GM12872 (cell line): Measurements from ENCODE around the gene PRKN.

Experiments used
- TF ChIP-seq, protein P1 (sequence below): IDR thresholded peaks from 3 replicates; pipeline ENCODE4 v1.5.1; 2011; ENCODE audit warnings: low read depth, mild to moderate bottlenecking, low read length, moderate library complexity; ENCODE audit not compliant: insufficient read depth

PRKN gene

DNA sequence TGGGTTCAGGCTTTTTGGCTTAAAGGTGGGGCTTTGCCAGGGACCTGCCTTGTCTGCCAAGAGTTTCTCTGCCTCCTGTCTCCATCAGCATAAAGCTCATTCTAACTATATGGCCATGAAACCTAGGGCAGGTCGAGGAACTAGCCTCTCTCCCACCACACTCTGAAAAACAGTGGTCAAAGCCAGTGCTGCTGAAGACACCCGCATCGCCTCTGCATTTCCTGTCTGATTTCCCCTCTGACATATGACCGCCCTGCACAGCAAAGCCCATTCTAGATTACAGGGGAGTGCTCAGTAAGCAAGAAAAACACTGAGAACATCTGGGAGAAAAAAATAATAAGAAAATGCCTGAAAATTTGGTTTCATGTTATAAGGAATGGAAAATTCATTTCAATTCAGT, 573.6 kb downstream of the PRKN start:
- TF ChIP-seq, protein P1, sequence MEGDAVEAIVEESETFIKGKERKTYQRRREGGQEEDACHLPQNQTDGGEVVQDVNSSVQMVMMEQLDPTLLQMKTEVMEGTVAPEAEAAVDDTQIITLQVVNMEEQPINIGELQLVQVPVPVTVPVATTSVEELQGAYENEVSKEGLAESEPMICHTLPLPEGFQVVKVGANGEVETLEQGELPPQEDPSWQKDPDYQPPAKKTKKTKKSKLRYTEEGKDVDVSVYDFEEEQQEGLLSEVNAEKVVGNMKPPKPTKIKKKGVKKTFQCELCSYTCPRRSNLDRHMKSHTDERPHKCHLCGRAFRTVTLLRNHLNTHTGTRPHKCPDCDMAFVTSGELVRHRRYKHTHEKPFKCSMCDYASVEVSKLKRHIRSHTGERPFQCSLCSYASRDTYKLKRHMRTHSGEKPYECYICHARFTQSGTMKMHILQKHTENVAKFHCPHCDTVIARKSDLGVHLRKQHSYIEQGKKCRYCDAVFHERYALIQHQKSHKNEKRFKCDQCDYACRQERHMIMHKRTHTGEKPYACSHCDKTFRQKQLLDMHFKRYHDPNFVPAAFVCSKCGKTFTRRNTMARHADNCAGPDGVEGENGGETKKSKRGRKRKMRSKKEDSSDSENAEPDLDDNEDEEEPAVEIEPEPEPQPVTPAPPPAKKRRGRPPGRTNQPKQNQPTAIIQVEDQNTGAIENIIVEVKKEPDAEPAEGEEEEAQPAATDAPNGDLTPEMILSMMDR, result no peak

DNA sequence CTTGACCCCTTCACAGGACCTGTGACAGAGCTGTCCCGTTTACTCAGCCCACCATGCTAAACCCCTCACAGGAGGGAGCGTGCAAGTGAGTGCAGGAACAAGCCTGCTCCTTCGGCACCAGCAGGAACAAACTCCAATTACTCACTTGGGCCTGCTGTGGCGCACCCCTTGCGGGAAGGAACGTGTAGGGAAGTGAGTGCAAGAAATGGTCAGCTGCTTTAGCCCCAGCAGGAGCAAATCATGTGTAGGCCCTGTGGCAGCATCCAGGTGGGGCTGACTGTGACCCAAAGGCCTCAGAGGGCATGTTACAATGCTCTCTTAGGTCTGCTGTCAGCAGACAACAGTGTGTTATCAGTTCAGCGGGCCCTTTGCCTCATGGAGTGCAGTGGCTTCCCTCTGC, 574.4 kb downstream of the PRKN start:
- TF ChIP-seq, protein P1, result no peak

DNA sequence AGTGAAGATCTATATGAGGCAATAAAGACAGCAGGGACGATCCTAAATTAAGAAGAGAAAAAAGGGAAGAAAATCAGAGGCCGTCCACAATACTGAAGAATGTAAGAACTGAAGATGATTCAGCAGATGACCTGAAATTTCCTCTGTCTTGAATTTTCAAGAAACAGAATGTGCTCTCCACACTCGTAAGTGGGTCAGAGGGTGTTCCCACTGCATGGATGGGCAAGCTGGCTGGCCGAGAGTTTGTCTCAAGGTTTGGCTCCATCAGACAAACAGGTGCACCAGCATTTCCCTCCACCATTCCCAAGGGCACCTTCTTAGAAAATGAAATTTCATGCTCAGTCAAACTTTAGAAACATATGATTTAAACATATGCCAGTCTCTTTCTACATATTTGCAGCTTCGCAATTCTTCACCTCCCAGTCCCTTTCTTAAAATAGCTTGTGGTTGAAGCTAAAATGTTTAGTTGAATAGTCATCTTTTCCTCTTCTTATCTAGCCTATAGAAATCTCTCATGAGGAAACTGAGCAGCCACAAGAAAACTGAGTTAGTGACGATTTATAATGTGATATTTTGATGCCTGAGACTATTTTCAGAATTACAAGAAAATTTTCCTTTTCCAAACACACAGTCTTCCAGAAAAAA, 576.4 kb downstream of the PRKN start:
- TF ChIP-seq, protein P1, result no peak

DNA sequence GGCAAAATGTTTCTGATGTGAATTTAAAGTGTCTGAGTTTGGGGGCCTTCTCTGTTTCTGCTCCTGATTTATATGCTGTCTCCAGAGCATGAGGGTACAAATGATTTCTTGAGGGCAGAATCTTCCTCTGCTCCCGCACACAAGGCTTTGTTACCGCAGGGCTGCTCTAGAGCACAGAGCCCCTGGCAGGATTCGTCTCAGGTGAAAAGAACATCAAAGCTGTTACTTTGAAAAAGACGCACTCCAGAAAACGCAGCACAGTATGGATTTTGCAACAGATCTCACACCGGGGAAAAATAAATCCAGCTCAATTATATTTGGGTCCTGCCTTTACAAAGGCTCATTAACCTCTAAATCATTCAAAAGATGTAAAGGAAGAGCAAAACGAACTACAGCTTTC, 577.3 kb downstream of the PRKN start:
- TF ChIP-seq, protein P1, result no peak

DNA sequence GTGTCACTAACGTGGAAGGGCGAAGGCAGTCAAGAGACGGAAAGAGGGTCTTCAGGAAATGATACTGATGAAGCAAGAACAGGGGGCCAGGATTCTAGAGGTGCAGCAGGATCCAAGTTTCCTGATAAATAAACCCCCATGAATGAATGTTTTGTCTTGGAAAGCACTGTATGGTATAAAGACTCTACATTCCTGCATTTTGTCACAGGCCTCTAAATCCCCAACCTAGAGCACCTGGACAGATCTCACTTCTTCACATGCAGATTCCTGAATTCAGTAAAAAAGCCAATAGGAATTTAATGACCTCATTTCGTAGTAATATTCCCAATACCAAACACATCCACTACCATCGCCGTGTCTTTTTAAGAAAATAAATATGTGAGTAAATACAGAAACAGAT, 577.8 kb downstream of the PRKN start:
- TF ChIP-seq, protein P1, result no peak

DNA sequence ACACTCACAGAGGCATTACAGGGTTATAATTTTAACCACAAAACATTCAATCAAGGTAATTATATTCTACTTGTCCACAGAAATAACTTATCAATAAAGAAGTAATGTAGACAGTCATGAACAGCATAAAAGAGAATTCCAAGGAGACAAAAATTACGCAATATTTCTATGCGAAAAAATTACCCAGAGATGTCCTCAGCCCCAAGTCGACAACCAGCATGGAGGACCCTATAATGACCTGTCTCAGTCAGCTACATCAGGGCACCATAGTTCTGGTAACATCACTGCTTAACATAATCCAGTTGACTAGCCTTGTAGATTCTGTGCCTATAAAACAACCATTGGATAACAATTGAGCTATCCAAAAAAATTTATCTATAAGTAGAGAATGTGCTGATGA, 579.8 kb downstream of the PRKN start:
- TF ChIP-seq, protein P1, result no peak

DNA sequence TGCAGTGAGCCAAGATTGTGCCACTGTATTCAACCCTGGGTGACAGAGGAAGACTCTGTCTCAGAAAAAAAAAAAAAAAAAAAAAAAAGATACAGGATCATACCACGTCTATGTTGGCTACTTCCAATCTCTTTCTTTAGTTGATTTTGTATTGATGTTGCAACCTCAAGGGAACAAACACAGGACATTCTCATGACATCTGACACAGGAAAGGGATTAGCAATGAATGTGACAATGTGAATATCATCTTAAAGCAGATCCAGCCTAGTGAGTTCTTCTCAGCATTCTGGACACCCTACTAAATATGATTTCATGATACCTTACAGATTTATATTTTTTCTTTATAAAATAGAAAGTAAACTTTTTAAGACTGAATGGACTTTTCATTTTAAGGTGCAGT, 580.3 kb downstream of the PRKN start:
- TF ChIP-seq, protein P1, result no peak
